ENCODE data around the gene ABLIM2. TPM values are rescaled to one million over a fixed set of nuclear protein-coding genes. Genes with fewer than 3 reads are reported as not detected.

Gene ABLIM2
- polyA plus RNA-seq, 2 of the 4 experiments (the other 2 are of a cell fraction): 0.21 to 0.40 TPM

GRCh38 chr4:8093587-8094274 lies 64.9 kb downstream of the ABLIM2 start:
- Histone ChIP-seq H3K4me2 (no peak overlapping the region), H3K4me3 (no peak overlapping the region), H3K4me1 (no peaks in the 10 kb centered on the region), H3K9me3 (peaks cover 19% of the 10 kb centered on the region), H3K27ac (no peak overlapping the region)
- FAIRE-seq (no peak), ATAC-seq (no peak), DNase-seq (ENCODE audit: low read depth in 1 of 2, low spot score in 1 of 2) (no peak)
- ChIA-PET CTCF (no interaction called here), POLR2A (no interaction called here)
- TF ChIP-seq BCL3 (IDR thresholded peaks at IDR 0.05) (no peak), POLR2A (IDR thresholded peaks at IDR 0.05; ENCODE audit: low read length) (no peak), ZSCAN20 (CRISPR knock-in tag; IDR thresholded peaks at IDR 0.05) (no peak), ELK1 (IDR thresholded peaks at IDR 0.05; ENCODE audit: low read depth, low read length) (no peak), REST (IDR thresholded peaks at IDR 0.05) (no peak)
- 59% methylated on average over 2 of the region's 2 CpGs for WGBS (ENCODE audit: missing lambda C conversion rate)

GRCh38 chr4:8092282-8092681 lies 66.3 kb downstream of the ABLIM2 start:
- CTCF ChIA-PET: interaction anchor here (0.6 kb wide), 1 partner anchor 347 kb away, joined by 3 read pairs; no protein-coding TSS in a partner anchor
- no peak for ATAC-seq
- H3K4me1 ChIP-seq: no peaks in the 10 kb centered on the region
- 79% methylated on average over 2 of the region's 2 CpGs for WGBS (ENCODE audit: missing lambda C conversion rate)
- no peak overlapping the region for H3K4me3 ChIP-seq
- POLR2A ChIA-PET: no interaction called here
- DNase-seq (ENCODE audit: low read depth in 1 of 2, low spot score in 1 of 2): no peak
- no peak overlapping the region for H3K27ac ChIP-seq
- TF ChIP-seq CBX2 (IDR thresholded peaks at IDR 0.05; ENCODE audit: borderline replicate concordance, low read depth) (no peak), ZSCAN20 (CRISPR knock-in tag; IDR thresholded peaks at IDR 0.05) (no peak)
- no peak overlapping the region for H3K4me2 ChIP-seq
- H3K9me3 ChIP-seq: peaks cover 19% of the 10 kb centered on the region
- no peak for FAIRE-seq

GRCh38 chr4:8090744-8091301 lies 67.8 kb downstream of the ABLIM2 start:
- ATAC-seq: no peak
- H3K27ac ChIP-seq: no peak overlapping the region
- H3K9me3 ChIP-seq: peaks cover 19% of the 10 kb centered on the region
- POLR2A ChIA-PET: no interaction called here
- no peak overlapping the region for H3K4me3 ChIP-seq
- TF ChIP-seq RCOR1 (IDR thresholded peaks at IDR 0.05; ENCODE audit: low read depth, low read length) (no peak), PHF8 (IDR thresholded peaks at IDR 0.05; ENCODE audit: borderline replicate concordance, low read depth) (no peak), POLR2AphosphoS2 (conservative IDR thresholded peaks at IDR 0.05; ENCODE audit: low read length) (no peak), ELK1 (IDR thresholded peaks at IDR 0.05; ENCODE audit: low read depth, low read length) (no peak), JUN (IDR thresholded peaks at IDR 0.05) (no peak), REST (IDR thresholded peaks at IDR 0.05) (no peak), CEBPB (IDR thresholded peaks at IDR 0.05) (no peak), HOXA7 (CRISPR knock-in tag; IDR thresholded peaks at IDR 0.05) (no peak), MYC (IDR thresholded peaks at IDR 0.05; ENCODE audit: borderline replicate concordance, low read length) (no peak), RAD21 (conservative IDR thresholded peaks at IDR 0.05 in 1 of 2, IDR thresholded peaks at IDR 0.05 in 1 of 2) (no peak)
- WGBS (ENCODE audit: missing lambda C conversion rate): 66% methylated on average over 12 of the region's 12 CpGs
- no peak for FAIRE-seq
- H3K4me2 ChIP-seq: no peak overlapping the region
- no peak for DNase-seq (ENCODE audit: low read depth in 1 of 2, low spot score in 1 of 2)
- CTCF ChIA-PET: no interaction called here
- no peaks in the 10 kb centered on the region for H3K4me1 ChIP-seq
